ENCODE data around the gene COL26A1.

Gene COL26A1

GRCh38 chr7:101418694-101419093, 56.0 kb downstream of the COL26A1 start:
- no peaks in the 10 kb centered on the region for H3K9me3 ChIP-seq (replicated peaks in 1 of 2; ENCODE audit: control insufficient read depth in 2 of 2, insufficient read depth in 1 of 2, low read depth in 1 of 2, low read length in 2 of 2)
- no peak overlapping the region for H2BK5ac ChIP-seq (ENCODE audit: low read length)
- no peak overlapping the region for H4K8ac ChIP-seq (ENCODE audit: low read depth, low read length)
- H3K79me1 ChIP-seq (ENCODE audit: low read depth, low read length) = no peaks in the 10 kb centered on the region
- no peak overlapping the region for H3K9ac ChIP-seq (ENCODE audit: low read depth, low read length, poor library complexity)
- no peaks in the 10 kb centered on the region for H3K27me3 ChIP-seq (ENCODE audit: control insufficient read depth in 3 of 3, insufficient read depth in 3 of 3, low read depth in 1 of 3, low read length in 3 of 3)
- H2AFZ ChIP-seq (ENCODE audit: low read length) = no peak overlapping the region
- no peak overlapping the region for H3K18ac ChIP-seq (ENCODE audit: low read length)
- H3K4me1 ChIP-seq (ENCODE audit: control insufficient read depth in 2 of 2, insufficient read depth in 1 of 2, low read depth in 1 of 2, low read length in 2 of 2) = no peaks in the 10 kb centered on the region
- no peak overlapping the region for H3K4me3 ChIP-seq (ENCODE audit: low read length in 2 of 2)
- no peak overlapping the region for H3K4me2 ChIP-seq (ENCODE audit: insufficient read depth, low read length, poor library complexity, severe bottlenecking)
- DNase-seq (ENCODE audit: low spot score) = no peak
- no peak overlapping the region for H2BK15ac ChIP-seq (ENCODE audit: low read length)
- no CpG with 5 or more reads among the region's 5 CpGs for WGBS, 2 donors (ENCODE audit: extremely low coverage in 2 of 2, insufficient read length in 2 of 2, insufficient replicate concordance in 1 of 2)
- H3K27ac ChIP-seq (replicated peaks; ENCODE audit: low read length) = no peak overlapping the region
- H3K23ac ChIP-seq (ENCODE audit: low read depth, low read length, poor library complexity) = no peak overlapping the region
- no peak overlapping the region for H2BK12ac ChIP-seq (ENCODE audit: low read length)
- H4K91ac ChIP-seq (ENCODE audit: low read depth, low read length, poor library complexity) = no peak overlapping the region
- H3K36me3 ChIP-seq (replicated peaks in 1 of 2; ENCODE audit: control insufficient read depth in 2 of 2, insufficient read depth in 2 of 2, low read length in 2 of 2) = peaks cover 1 to 6% of the 10 kb centered on the region in 2 donors
- no peak overlapping the region for H2BK120ac ChIP-seq (ENCODE audit: low read depth, low read length)
- no peak overlapping the region for H3K4ac ChIP-seq (ENCODE audit: low read length)
- no peak overlapping the region for H3K14ac ChIP-seq (ENCODE audit: low read length)
- H2AK5ac ChIP-seq (ENCODE audit: low read depth, low read length) = no peak overlapping the region

- Histone ChIP-seq H3K14ac (ENCODE audit: low read length) (no peak overlapping the region), H3K9me3 (replicated peaks in 1 of 2; ENCODE audit: control insufficient read depth in 2 of 2, insufficient read depth in 1 of 2, low read depth in 1 of 2, low read length in 2 of 2) (no peaks in the 10 kb centered on the region), H3K9ac (ENCODE audit: low read depth, low read length, poor library complexity) (no peak overlapping the region), H3K4me2 (ENCODE audit: insufficient read depth, low read length, poor library complexity, severe bottlenecking) (no peak overlapping the region), H2BK15ac (ENCODE audit: low read length) (no peak overlapping the region), H4K91ac (ENCODE audit: low read depth, low read length, poor library complexity) (no peak overlapping the region), H3K27me3 (ENCODE audit: control insufficient read depth in 3 of 3, insufficient read depth in 3 of 3, low read depth in 1 of 3, low read length in 3 of 3) (no peaks in the 10 kb centered on the region), H3K4me3 (ENCODE audit: low read length in 2 of 2) (no peak overlapping the region), H3K4ac (ENCODE audit: low read length) (no peak overlapping the region), H2BK5ac (ENCODE audit: low read length) (no peak overlapping the region), H3K18ac (ENCODE audit: low read length) (no peak overlapping the region), H4K8ac (ENCODE audit: low read depth, low read length) (no peak overlapping the region), H2BK120ac (ENCODE audit: low read depth, low read length) (no peak overlapping the region), H2AFZ (ENCODE audit: low read length) (no peak overlapping the region), H3K27ac (replicated peaks; ENCODE audit: low read length) (no peak overlapping the region), H2BK12ac (ENCODE audit: low read length) (no peak overlapping the region), H3K36me3 (replicated peaks in 1 of 2; ENCODE audit: control insufficient read depth in 2 of 2, insufficient read depth in 2 of 2, low read length in 2 of 2) (peaks cover 1 to 6% of the 10 kb centered on the region in 2 donors), H2AK5ac (ENCODE audit: low read depth, low read length) (no peak overlapping the region), H3K4me1 (ENCODE audit: control insufficient read depth in 2 of 2, insufficient read depth in 1 of 2, low read depth in 1 of 2, low read length in 2 of 2) (no peaks in the 10 kb centered on the region), H3K79me1 (ENCODE audit: low read depth, low read length) (no peaks in the 10 kb centered on the region), H3K23ac (ENCODE audit: low read depth, low read length, poor library complexity) (no peak overlapping the region)
- no peak for DNase-seq (ENCODE audit: low spot score)
- WGBS, 2 donors (ENCODE audit: extremely low coverage in 2 of 2, insufficient read length in 2 of 2, insufficient replicate concordance in 1 of 2) = no CpG with 5 or more reads among the region's 16 CpGs
Observed at GRCh38 chr7:101419831-101420230, 57.2 kb downstream of the COL26A1 start.

- no peak overlapping the region for H2BK5ac ChIP-seq (ENCODE audit: low read length)
- no peak overlapping the region for H2BK120ac ChIP-seq (ENCODE audit: low read depth, low read length)
- H3K27me3 ChIP-seq (ENCODE audit: control insufficient read depth in 3 of 3, insufficient read depth in 3 of 3, low read depth in 1 of 3, low read length in 3 of 3) = no peaks in the 10 kb centered on the region
- no peak overlapping the region for H3K4me2 ChIP-seq (ENCODE audit: insufficient read depth, low read length, poor library complexity, severe bottlenecking)
- no peaks in the 10 kb centered on the region for H3K79me1 ChIP-seq (ENCODE audit: low read depth, low read length)
- H3K14ac ChIP-seq (ENCODE audit: low read length) = no peak overlapping the region
- no CpG with 5 or more reads among the region's 5 CpGs for WGBS, 2 donors (ENCODE audit: extremely low coverage in 2 of 2, insufficient read length in 2 of 2, insufficient replicate concordance in 1 of 2)
- H4K91ac ChIP-seq (ENCODE audit: low read depth, low read length, poor library complexity) = no peak overlapping the region
- DNase-seq (ENCODE audit: low spot score) = no peak
- H3K23ac ChIP-seq (ENCODE audit: low read depth, low read length, poor library complexity) = no peak overlapping the region
- H2AFZ ChIP-seq (ENCODE audit: low read length) = no peak overlapping the region
- no peak overlapping the region for H4K8ac ChIP-seq (ENCODE audit: low read depth, low read length)
- no peaks in the 10 kb centered on the region for H3K4me1 ChIP-seq (ENCODE audit: control insufficient read depth in 2 of 2, insufficient read depth in 1 of 2, low read depth in 1 of 2, low read length in 2 of 2)
- H3K9ac ChIP-seq (ENCODE audit: low read depth, low read length, poor library complexity) = peak overlapping the region; percentile 57
- H3K36me3 ChIP-seq (replicated peaks in 1 of 2; ENCODE audit: control insufficient read depth in 2 of 2, insufficient read depth in 2 of 2, low read length in 2 of 2) = peaks cover 1 to 6% of the 10 kb centered on the region in 2 donors
- H2BK15ac ChIP-seq (ENCODE audit: low read length) = no peak overlapping the region
- H3K4ac ChIP-seq (ENCODE audit: low read length) = no peak overlapping the region
- H3K18ac ChIP-seq (ENCODE audit: low read length) = no peak overlapping the region
- H3K4me3 ChIP-seq (ENCODE audit: low read length in 2 of 2) = no peak overlapping the region
- no peaks in the 10 kb centered on the region for H3K9me3 ChIP-seq (replicated peaks in 1 of 2; ENCODE audit: control insufficient read depth in 2 of 2, insufficient read depth in 1 of 2, low read depth in 1 of 2, low read length in 2 of 2)
- H2BK12ac ChIP-seq (ENCODE audit: low read length) = no peak overlapping the region
- no peak overlapping the region for H3K27ac ChIP-seq (replicated peaks; ENCODE audit: low read length)
- no peak overlapping the region for H2AK5ac ChIP-seq (ENCODE audit: low read depth, low read length)
Observed at GRCh38 chr7:101420436-101420835, 57.8 kb downstream of the COL26A1 start.

- no peak overlapping the region for H2BK120ac ChIP-seq (ENCODE audit: low read depth, low read length)
- H2BK15ac ChIP-seq (ENCODE audit: low read length) = no peak overlapping the region
- no peaks in the 10 kb centered on the region for H3K9me3 ChIP-seq (replicated peaks in 1 of 2; ENCODE audit: control insufficient read depth in 2 of 2, insufficient read depth in 1 of 2, low read depth in 1 of 2, low read length in 2 of 2)
- H4K8ac ChIP-seq (ENCODE audit: low read depth, low read length) = no peak overlapping the region
- no peak overlapping the region for H2BK5ac ChIP-seq (ENCODE audit: low read length)
- no peak overlapping the region for H4K91ac ChIP-seq (ENCODE audit: low read depth, low read length, poor library complexity)
- no peak overlapping the region for H2BK12ac ChIP-seq (ENCODE audit: low read length)
- no peak overlapping the region for H2AK5ac ChIP-seq (ENCODE audit: low read depth, low read length)
- H3K23ac ChIP-seq (ENCODE audit: low read depth, low read length, poor library complexity) = no peak overlapping the region
- no peak overlapping the region for H3K4me3 ChIP-seq (ENCODE audit: low read length in 2 of 2)
- no peak overlapping the region for H2AFZ ChIP-seq (ENCODE audit: low read length)
- no peak overlapping the region for H3K4ac ChIP-seq (ENCODE audit: low read length)
- no CpG with 5 or more reads among the region's 11 CpGs for WGBS, 2 donors (ENCODE audit: extremely low coverage in 2 of 2, insufficient read length in 2 of 2, insufficient replicate concordance in 1 of 2)
- H3K9ac ChIP-seq (ENCODE audit: low read depth, low read length, poor library complexity) = peak overlapping the region; percentile 30
- H3K79me1 ChIP-seq (ENCODE audit: low read depth, low read length) = no peaks in the 10 kb centered on the region
- H3K27me3 ChIP-seq (ENCODE audit: control insufficient read depth in 3 of 3, insufficient read depth in 3 of 3, low read depth in 1 of 3, low read length in 3 of 3) = no peaks in the 10 kb centered on the region
- DNase-seq (ENCODE audit: low spot score) = no peak
- H3K14ac ChIP-seq (ENCODE audit: low read length) = no peak overlapping the region
- no peak overlapping the region for H3K4me2 ChIP-seq (ENCODE audit: insufficient read depth, low read length, poor library complexity, severe bottlenecking)
- no peak overlapping the region for H3K27ac ChIP-seq (replicated peaks; ENCODE audit: low read length)
- peaks cover 1 to 8% of the 10 kb centered on the region in 2 donors for H3K36me3 ChIP-seq (replicated peaks in 1 of 2; ENCODE audit: control insufficient read depth in 2 of 2, insufficient read depth in 2 of 2, low read length in 2 of 2)
- H3K18ac ChIP-seq (ENCODE audit: low read length) = no peak overlapping the region
- H3K4me1 ChIP-seq (ENCODE audit: control insufficient read depth in 2 of 2, insufficient read depth in 1 of 2, low read depth in 1 of 2, low read length in 2 of 2) = no peaks in the 10 kb centered on the region
Observed at GRCh38 chr7:101422356-101423195, 59.9 kb downstream of the COL26A1 start.

Measured in neuronal stem cell (in vitro differentiated cells).